PFSK-1 (cell line): Measurements from ENCODE around the gene RYR3.

Experiments used
- FOXP2 ChIP-seq: optimal IDR thresholded peaks from 2 replicates; pipeline ENCODE3; 2011; ENCODE audit warnings: borderline replicate concordance, control low read depth, inconsistent platforms; ENCODE audit not compliant: insufficient read depth; ENCODE audit errors: extremely low read length, extremely low read depth
- POLR2AphosphoS5 ChIP-seq: IDR thresholded peaks from 2 replicates; pipeline ENCODE4 v1.6.1; 2012; ENCODE audit warnings: low read depth, mild to moderate bottlenecking, control low read depth, low read length, moderate library complexity
- REST ChIP-seq, 2 experiments: IDR thresholded peaks; 2 replicates each; pipeline versions ENCODE4 v1.6.1 to v1.8.0; 2011 to 2012; ENCODE audit warnings: low read depth in 2 of 2, low read length in 2 of 2, control low read depth in 1 of 2, inconsistent platforms in 1 of 2, mild to moderate bottlenecking in 1 of 2, moderate library complexity in 1 of 2; ENCODE audit not compliant: insufficient read depth in 1 of 2
- SIN3A ChIP-seq: IDR thresholded peaks from 2 replicates; pipeline ENCODE4 v1.6.1; 2012; ENCODE audit warnings: mild to moderate bottlenecking, low read length, moderate library complexity, borderline replicate concordance; ENCODE audit not compliant: insufficient read depth
- TAF1 ChIP-seq: IDR thresholded peaks from 2 replicates; pipeline ENCODE4 v1.6.1; 2012; ENCODE audit warnings: low read length, control low read depth, borderline replicate concordance; ENCODE audit not compliant: insufficient read depth

RYR3 gene

GRCh38 chr15:33699691-33700447 is 389.1 kb downstream of the RYR3 start:
- TF ChIP-seq TAF1 = no peak
- no peak for TF ChIP-seq POLR2AphosphoS5
- no peak for TF ChIP-seq REST (IDR thresholded peaks at IDR 0.05; ENCODE audit: insufficient read depth in 1 of 2, low read depth in 2 of 2, low read length in 2 of 2)
- no peak for TF ChIP-seq SIN3A
- no peak for TF ChIP-seq FOXP2

- TF ChIP-seq SIN3A (no peak), TAF1 (no peak), FOXP2 (no peak), POLR2AphosphoS5 (no peak)
Measured at GRCh38 chr15:33700695-33701303, 390.0 kb downstream of the RYR3 start.

GRCh38 chr15:33701304-33701696 is 390.5 kb downstream of the RYR3 start:
- no peak for TF ChIP-seq TAF1
- TF ChIP-seq REST (IDR thresholded peaks at IDR 0.05; ENCODE audit: insufficient read depth in 1 of 2, low read depth in 2 of 2, low read length in 2 of 2) = no peak
- no peak for TF ChIP-seq POLR2AphosphoS5
- no peak for TF ChIP-seq FOXP2
- TF ChIP-seq SIN3A = no peak

- TF ChIP-seq REST (IDR thresholded peaks at IDR 0.05; ENCODE audit: insufficient read depth in 1 of 2, low read depth in 2 of 2, low read length in 2 of 2) = no peak
- no peak for TF ChIP-seq SIN3A
- TF ChIP-seq TAF1 = no peak
- no peak for TF ChIP-seq FOXP2
- TF ChIP-seq POLR2AphosphoS5 = no peak
Measured at GRCh38 chr15:33706173-33706572, 395.4 kb downstream of the RYR3 start.

- TF ChIP-seq TAF1 (no peak), POLR2AphosphoS5 (no peak), SIN3A (no peak), REST (IDR thresholded peaks at IDR 0.05; ENCODE audit: insufficient read depth in 1 of 2, low read depth in 2 of 2, low read length in 2 of 2) (no peak), FOXP2 (no peak)
Measured at GRCh38 chr15:33710748-33711147, 400.0 kb downstream of the RYR3 start.
